Effector CD8-positive, alpha-beta T cell (primary cell): ENCODE results near the gene RIF1.
A peak's percentile ranks its signal among the peaks of the same experiment; 100 is the strongest.

Source experiments
- DNase-seq: peaks from one replicate; lab custom pipeline; 2025; lab: John Stamatoyannopoulos, UW
- total RNA-seq, 4 experiments: gene quantifications; one replicate each; lab custom pipeline; 2026; lab: John Stamatoyannopoulos, UW

RIF1 gene, protein sequence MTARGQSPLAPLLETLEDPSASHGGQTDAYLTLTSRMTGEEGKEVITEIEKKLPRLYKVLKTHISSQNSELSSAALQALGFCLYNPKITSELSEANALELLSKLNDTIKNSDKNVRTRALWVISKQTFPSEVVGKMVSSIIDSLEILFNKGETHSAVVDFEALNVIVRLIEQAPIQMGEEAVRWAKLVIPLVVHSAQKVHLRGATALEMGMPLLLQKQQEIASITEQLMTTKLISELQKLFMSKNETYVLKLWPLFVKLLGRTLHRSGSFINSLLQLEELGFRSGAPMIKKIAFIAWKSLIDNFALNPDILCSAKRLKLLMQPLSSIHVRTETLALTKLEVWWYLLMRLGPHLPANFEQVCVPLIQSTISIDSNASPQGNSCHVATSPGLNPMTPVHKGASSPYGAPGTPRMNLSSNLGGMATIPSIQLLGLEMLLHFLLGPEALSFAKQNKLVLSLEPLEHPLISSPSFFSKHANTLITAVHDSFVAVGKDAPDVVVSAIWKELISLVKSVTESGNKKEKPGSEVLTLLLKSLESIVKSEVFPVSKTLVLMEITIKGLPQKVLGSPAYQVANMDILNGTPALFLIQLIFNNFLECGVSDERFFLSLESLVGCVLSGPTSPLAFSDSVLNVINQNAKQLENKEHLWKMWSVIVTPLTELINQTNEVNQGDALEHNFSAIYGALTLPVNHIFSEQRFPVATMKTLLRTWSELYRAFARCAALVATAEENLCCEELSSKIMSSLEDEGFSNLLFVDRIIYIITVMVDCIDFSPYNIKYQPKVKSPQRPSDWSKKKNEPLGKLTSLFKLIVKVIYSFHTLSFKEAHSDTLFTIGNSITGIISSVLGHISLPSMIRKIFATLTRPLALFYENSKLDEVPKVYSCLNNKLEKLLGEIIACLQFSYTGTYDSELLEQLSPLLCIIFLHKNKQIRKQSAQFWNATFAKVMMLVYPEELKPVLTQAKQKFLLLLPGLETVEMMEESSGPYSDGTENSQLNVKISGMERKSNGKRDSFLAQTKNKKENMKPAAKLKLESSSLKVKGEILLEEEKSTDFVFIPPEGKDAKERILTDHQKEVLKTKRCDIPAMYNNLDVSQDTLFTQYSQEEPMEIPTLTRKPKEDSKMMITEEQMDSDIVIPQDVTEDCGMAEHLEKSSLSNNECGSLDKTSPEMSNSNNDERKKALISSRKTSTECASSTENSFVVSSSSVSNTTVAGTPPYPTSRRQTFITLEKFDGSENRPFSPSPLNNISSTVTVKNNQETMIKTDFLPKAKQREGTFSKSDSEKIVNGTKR (N-terminal part only)
- total RNA-seq = 222 to 337 (median 264) reads per million in 4 experiments

DNA sequence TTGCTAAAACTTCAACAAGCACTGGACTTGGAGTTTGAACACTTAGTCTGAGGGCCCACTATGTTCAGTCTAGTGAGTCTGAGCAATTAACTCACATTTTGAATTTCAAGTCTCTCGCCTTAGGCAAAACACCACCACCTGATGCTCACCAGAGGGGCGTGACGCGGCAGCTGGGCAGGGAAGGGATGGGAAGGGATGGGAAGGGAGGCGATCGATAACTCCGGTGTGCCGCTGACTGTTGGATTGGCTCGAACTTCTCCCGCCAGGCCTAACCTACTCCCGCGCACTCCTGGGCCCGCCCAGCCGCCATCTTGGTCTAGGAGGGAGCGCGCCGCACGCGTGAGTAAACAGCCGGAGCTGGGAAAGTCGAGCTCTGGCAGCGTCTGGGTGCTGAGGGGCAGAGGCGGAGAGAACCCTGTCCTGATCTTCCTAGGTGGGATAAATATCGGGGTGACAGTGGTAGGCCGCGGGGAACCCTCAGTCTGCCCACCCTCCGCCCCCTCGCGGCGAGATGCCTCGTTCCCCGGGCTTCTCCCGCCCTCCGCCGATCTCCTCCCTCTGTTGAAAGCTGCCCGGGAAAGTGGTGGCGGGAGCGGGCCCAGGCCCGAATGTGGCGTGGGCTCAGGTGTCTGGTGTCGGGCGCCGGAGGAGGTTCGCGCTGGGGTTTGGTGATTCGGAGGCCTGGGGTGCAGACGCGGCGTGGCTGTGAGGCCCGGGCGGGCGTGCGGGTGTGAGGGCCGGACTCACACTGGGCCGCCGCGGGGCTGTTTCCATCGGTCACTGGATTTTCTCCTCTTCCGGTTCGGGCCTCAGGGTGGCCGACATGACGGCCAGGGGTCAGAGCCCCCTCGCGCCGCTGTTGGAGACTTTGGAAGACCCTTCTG lies at the start of gene RIF1:
Gene RIF1 (plus strand): TSS at position 302 of the 884 bp plus-strand sequence. CDS start 522 bp downstream, at position 824.
- peak; percentile 62 for DNase-seq

DNA sequence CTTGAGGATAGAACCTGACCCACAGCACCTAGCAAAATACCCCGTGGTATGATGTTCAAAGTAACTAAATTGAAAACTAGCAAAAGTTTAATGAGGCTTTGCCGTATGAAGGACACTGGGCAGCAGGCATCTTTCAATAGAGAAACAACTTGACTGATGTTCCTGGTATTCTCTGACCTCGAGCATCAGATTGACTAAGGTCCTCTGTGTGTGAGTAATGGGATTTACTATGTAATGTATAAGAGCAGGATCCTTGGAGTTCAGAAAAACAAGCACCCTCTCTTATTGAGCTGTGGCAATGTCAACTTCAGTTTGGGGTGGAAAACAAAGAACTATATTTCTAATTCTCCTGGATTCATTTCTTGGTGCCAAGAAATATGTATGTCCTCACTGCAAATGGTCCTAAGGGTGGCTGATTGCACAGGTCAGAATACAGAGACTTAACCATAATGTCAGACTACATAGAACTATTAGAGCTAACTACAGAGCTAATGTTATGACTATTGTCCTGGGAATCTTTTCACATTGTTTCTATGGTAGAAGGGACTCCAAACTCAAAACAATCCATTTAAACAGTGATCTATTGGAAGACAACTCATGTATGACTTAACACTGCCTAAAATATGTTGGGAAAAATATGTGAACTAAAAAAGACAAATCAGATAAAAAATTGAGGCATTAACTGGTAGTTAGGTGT lies 47.9 kb upstream of the RIF1 start:
- DNase-seq = no peak

DNA sequence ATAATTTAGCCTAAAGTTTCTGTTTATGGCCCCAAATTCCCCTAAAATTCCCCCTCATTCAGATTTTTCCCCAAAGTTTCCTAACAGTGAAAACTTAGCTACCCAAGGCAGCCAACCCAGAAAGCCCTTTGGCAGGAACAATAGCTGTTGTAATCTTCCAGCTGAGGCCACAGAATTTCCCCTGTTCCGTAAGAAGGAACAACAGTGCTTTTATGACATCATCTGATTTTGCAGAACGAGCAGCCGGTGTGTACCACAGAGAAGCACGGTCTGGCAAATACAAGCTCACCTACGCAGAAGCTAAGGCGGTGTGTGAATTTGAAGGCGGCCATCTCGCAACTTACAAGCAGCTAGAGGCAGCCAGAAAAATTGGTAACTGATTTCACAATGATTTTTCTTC lies 46.0 kb upstream of the RIF1 start:
- DNase-seq = no peak

DNA sequence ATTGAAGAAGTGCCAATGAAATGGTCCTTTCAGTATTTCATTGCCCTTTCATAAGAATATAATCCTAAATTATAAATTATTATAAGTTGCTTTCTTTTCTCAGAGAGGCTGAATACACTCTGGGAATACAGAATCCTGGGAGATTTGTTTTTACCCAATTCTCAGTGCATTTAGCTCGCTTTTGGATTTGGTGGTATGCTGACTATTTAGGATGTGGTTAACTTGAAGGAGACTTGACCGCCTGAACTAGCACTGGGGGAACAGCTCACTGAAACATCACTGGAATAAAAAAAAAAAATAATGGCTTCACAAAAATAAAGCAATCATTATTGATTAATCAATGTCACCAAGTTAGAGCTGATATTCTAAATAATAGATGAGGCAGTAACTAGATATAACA lies 42.1 kb upstream of the RIF1 start:
- no peak for DNase-seq

DNA sequence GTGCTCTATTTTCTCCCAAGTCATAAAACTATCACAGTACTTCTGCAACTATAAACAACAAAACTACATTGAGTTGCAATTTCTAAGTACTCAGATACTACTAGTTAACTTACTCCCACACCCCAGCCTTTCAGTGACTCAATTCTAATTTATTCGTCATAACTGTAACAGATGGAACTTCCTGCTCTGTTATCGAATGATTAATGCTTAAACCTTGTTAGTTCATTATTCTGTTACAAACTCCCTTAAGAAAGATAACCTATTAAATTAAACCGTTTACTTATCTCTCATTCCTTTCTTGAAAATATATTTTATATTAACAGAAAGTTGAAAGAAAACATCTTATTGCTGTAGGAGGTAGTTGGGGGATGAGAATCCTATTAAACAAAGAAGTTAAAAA lies 35.3 kb upstream of the RIF1 start:
- DNase-seq = no peak

DNA sequence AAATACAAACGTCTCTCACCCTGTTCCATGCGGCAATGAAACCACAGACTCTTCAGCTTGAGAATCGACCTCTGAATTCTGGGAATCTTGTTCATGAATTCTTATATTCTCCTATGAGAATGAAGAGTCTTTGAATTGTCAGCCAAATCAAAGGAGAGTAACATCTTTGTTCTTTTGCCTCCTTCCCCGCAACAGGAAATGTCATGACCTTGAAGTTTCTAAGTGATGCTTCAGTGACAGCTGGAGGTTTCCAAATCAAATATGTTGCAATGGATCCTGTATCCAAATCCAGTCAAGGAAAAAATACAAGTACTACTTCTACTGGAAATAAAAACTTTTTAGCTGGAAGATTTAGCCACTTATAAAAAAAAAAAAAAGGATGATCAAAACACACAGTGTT lies 30.5 kb upstream of the RIF1 start:
- no peak for DNase-seq

DNA sequence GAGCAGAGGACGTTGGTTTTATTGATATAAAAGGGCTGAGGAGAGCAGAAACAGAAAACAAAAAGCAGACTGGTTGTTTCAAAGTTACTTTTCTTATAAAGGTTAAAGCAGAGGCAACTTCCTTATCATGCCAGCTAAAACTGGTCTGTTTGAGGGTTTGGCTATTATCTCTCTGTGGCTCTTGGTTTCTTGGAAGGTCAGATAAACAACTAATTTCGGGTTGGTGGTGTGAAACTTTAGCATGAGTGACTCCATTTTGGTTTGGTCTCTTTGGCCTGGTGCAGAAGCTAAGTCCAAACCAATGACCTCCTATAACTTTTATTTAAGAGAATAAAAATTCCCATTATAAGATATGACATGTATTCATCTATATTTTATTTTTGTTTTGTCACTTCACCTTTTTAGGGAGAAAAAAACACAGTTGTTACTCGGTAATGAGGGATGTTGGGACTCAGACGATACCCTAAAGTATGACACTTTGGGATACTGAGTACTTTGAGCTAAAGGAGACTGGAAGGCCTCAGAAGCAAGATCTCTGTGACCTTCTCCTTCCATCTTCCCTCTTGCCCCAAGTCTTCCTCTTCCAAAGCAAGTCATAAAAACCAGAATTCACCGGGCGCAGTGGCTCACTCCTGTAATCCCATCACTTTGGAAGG lies 29.0 kb upstream of the RIF1 start:
- DNase-seq = no peak

DNA sequence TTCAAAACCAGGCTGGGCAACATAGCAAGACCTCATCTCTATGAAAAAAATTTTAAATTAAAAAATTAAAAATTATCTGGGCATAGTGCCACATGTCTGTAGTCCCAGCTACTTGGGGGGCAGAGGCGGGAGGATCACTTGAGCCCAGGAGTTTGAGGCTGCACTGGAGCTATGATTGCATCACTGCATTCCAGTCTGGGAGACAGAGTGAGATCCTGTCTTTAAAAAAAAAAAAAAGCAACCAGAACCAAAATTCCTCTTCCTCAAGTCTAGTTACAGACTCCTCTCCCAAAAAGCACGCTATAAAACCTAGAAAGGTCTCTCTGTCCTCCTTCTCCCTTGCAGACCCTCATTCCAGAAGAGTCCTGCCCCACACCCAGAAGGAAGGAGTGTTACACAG lies 28.4 kb upstream of the RIF1 start:
- no peak for DNase-seq

DNA sequence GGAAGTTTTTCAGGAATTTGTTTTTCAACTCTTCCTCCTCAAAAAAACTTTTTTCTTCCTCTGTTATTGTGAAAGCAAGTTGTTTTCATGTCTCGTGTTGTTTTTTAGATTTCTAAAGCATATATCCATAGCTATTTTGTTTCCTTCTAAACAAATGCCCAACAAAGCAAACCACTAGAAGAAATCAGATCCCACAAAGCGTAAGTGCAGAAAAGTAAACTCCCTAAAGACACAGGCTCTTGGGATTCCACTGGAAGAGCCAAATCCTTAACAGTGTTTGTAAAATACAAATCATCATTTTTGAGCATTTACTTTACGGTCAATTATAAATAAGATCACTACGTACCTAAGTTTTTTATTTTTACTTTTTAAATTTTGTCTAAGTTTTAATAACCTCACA lies 21.7 kb upstream of the RIF1 start:
- no peak for DNase-seq

DNA sequence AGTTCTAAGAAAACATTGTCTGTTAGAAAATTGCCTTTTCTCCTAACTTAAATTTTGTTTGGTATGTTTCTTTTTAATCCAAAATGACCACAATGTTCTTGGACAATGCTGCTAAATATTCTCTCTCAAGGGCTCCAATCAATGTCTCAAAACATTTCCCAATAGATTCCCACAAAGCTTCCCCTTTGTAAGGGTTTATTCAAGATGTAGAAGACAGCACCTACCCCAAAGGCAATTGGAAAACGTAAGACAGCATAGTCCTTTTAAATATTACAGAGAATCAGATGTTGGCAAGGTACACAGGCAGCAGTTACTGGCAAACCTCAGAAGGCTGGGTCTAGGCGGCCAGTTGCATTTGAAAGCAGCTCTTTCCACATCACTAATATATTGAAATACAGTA lies 18.3 kb upstream of the RIF1 start:
- no peak for DNase-seq

DNA sequence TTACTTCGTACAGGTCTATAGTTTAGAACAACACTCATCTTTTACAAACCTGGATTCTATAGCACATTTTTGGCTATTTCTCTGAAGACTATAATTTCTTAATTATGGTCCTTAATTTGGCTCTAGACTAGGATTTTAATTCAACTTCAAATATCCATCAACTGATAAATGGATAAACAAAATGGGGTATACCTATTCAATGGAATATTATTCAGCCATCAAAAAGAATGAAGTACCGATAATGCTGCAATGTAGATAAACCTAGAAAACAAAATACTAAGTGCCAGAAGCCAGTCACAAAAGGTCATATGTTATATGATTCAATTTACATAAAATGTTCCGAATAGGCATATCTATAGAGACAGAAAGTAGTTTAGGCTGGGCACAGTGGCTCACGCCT lies 15.2 kb upstream of the RIF1 start:
- no peak for DNase-seq

DNA sequence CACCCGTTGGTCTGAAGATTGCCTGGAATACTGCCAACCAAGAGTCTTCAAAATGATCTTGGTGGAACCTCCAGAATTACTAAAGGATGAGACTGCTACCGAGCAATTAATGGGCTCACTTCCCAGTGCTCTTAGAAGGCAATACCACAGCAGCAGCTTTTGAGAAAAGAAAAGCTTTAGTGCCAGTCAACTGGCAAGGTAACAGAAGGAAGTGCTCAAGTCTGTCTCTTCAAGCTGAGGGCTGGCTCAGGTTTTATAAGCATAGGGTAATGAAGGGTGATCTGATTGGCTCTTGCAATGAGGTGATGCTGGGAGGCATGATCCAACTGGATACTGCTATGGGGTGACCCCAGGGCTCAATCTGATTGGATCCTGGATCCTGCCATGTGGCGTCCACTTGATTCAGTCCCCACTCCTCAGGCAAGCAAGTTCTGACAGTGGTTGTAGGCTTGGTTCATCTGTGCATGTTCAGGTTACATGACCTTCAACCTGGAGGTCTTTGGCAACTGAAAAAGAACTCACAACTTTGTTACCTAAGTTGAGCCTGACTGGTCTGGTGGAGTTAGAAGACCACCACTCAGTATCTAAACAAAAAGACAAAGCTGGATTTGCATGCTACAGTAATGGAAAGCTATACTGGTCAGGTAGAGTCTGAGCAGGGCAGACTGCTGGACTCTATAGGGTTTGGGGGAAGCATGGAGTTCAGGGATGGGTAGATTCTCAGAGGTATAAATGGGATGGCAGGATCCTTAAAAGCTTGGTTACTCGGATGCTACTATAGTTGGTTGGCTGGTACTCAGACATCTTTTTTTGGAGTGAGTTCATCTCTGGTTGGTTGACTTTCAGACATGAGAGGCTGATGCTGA lies 14.0 kb upstream of the RIF1 start:
- no peak for DNase-seq

DNA sequence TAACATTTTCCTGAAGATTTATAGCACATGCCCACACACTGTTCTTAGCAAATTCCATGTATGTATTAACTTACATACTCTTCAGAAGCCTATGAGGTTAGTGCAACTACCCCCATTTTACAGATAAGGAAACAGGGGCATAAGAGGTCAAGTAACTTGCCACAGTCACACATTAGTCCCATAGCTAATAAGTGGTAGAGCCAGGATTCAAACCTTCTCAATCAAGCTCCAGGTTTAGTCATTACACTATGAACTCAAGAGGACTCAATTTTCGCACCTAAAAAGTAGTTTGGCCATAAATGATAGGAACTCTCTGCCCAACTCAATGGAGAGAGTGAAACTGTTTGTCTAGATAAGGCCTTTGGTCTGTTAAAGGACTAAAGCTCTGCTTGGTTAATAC lies 9.7 kb upstream of the RIF1 start:
- no peak for DNase-seq

DNA sequence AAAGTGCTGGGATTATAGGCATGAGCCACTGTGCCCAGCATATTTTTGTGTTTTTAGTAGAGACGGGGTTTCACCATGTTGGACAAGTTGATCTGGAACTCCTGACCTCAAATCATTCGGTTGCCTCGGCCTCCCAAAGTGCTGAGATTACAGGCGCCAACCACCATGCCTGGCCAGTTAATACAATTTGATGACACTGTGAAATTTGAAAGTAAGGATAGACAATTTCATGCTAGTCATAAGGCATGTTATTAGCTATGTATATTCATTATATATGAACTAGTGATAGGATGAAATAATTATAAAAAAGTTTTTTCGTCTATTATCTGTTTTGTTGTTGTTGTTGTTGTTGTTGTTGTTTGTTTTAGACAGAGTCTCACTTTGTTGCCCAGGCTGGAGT lies 8.6 kb upstream of the RIF1 start:
- no peak for DNase-seq

DNA sequence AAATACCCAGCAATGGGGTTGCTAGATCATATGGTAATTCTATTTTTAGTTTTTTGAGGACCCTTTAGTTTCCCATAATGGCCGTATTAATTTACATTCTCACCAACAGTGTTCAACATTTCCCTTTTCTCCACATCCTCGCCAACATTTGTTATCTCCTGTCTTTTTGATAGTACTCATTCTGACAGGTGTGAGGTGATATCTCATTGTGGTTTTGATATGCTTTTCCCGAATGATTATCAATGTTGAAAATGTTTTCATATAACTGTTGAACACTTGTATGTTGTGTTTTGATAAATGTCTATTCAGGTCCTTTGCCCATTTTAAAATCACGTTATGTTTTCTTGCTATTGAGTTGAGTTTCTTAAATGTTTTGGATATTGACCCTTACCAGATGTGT lies 5.8 kb upstream of the RIF1 start:
- DNase-seq = no peak

DNA sequence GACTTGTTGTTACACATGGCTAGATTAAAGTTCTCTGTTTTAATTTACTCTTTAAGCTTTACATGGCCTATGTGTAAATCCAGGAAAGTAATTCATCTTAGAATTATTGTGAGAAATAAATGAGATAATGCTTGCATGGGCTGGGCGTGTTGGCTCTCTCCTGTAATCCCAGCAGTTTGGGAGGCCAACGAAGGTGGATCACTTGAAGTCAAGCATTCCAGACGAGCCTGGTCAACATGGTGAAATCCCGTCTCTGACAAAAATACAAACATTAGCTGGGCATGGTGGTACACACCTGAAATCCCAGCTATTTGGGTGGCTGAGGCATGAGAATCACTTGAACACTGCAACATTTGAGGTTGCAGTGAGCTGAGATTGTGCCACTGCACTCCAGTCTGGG lies 4.3 kb upstream of the RIF1 start:
- DNase-seq = no peak

DNA sequence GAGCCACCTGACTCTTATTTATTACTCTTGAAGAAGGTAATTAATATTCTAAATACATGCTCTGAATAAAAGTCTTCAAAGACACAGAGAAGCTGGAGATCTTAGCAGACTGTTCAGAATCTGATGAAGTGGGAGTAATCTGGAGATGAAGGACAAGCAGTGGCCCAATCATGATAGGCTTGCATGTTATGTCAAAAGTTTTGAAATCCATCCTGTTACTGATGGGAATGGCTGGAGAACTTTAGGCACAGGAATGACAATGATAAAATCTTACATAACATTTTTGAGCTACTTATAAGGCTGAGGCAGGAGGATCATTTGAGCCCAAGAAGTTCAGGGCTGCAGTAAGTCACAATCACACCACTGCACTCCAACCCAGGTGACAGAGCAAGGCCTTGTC lies 2.4 kb upstream of the RIF1 start:
- no peak for DNase-seq

DNA sequence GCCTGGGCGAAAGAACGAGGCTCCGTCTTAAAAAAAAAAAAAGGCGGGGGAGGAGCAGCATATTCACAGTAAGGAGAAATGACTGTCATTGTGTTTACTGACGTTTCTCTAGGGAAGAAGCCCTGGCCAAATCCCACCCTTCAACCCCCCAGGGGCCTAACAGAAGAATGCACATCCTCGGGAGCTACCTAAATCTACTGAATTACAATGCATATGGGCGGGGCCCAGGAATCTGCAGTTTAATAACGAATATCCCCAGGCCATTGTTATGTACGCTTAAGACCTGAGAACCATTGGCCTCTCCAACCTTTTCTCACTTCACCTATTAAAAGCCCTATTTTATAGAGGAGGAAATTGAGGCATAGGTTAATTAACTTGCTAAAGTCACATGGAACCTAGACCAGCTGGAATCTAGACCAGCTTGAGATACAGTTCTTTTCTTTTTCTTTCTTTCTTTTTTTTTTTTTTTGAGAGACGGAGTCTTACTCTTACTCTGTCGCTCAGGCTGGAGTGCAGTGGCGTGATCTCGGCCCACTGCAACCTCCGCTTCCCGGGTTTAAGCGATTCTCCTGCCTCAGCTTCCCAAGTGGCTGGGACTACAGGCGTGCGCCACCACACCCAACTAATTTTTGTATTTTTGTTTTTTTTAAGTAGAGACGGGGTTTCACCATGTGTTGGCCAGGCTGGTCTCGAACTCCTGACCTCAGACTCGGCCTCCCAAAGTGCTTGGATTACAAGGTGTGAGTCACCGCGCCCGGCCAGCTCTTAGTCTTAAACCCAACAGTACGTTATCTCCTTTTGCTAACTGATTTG lies 708 bp upstream of the RIF1 start:
- DNase-seq = no peak
